GM19328 (cell line): ENCODE data around the gene RNF128.
"Not testable (repeated sequence)": the region's sequence is repeated elsewhere in the genome, so short reads cannot be mapped to it uniquely, and the experiment has no call there.

ENCODE experiments used
- ATAC-seq: cut with Tn5 transposase; IDR thresholded peaks from one replicate; pipeline ENCODE4 v1.9.1; 2021; ENCODE audit warnings: mild to moderate bottlenecking, moderate library complexity; ENCODE audit not compliant: unreplicated experiment

RNF128 gene

DNA sequence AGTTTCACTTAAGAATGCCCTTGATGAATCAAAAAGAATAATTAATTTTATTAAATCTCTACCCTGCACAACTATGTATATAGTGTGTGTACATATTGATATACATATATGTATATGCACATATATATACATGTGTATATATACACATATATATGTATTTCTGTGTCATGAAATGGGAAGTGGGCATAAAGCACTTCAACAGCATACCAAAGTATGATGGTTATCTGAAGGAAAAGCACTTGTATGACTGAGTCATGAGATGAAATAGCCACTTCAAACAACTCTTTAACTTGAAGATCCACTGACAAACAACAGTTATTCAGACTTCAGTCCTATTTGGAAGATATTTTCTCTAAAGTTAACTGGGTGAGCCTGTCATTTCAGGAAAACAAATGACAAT, 16.3 kb downstream of the RNF128 start:
- no peak for ATAC-seq

DNA sequence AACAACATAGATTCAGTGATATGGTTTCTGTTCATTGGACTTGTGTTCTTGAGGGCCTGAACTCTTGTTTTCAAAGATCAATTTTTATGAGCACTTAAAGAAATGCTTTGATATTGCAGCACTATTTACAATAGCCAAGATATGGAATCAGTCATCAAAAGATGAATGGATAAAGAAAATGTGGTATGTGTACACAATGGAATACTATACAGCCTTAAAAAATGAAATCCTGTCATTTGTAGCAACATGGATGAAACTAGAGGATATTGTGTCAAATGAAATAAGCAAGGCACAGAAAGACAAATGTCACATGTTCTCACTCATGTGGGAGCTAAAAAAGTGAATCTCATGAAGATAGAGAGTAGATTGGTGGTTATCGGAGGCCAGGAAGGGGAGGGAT, 21.9 kb downstream of the RNF128 start:
- no peak for ATAC-seq

DNA sequence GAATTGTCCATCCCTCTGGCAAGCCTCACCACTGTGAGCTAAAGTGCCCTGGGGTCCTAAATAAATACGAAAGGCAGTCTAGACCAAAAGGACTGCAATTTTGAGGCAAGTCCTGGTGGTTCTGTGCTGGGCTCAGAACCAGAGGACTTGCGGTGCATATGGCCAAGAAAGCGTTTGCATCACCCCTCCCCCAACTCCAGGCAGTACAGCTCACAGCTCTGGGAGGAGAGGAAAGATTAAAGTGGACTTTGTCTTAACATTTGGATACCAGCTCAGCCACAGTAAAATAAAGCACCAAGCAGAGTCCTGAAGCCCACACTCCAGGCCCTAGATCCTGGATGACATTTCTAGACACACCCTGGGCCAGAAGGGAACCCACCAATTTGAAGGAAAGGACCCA, 24.9 kb downstream of the RNF128 start:
- no peak for ATAC-seq

DNA sequence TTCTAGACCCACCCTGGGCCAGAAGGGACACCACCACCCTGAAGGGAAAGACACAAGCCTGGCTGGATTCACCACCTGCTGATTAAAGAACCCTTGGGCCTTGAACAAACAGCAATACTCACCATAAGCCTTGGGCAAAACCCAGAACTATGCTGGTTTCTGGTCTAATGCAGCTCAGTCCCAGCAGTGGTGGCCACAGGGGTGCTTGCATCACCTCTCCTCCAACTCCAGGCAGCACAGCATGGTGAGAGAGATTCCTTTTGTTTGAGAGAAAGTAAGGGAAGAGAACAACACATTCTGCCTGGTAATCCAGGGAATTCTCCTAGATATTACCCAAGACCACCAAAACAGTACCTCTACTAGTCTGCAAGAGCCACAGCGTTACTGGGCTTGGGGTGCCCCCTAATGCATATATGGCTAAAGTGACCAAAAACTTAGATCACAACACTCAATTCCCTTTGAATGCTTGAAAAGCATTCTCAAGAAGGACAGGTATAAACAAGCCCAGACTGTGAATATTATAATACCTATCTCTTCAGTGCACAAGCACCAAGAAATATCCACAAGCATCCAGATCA, 25.7 kb downstream of the RNF128 start:
- ATAC-seq = no peak

DNA sequence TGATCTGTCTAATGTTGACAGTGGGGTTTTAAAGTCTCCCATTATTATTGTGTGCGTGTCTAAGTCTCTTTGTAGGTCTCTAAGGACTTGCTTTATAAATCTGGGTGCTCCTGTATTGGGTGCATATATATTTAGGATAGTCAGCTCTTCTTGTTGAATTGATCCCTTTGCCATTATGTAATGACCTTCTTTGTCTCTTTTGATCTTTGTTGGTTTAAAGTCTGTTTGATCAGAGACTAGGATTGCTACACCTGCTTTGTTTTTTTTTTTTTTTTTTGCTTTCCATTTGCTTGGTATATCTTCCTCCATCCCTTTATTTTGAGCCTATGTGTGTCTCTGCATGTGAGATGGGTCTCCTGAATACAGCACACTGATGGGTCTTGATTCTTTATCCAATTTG, 42.8 kb downstream of the RNF128 start:
- ATAC-seq = not testable (repeated sequence)

DNA sequence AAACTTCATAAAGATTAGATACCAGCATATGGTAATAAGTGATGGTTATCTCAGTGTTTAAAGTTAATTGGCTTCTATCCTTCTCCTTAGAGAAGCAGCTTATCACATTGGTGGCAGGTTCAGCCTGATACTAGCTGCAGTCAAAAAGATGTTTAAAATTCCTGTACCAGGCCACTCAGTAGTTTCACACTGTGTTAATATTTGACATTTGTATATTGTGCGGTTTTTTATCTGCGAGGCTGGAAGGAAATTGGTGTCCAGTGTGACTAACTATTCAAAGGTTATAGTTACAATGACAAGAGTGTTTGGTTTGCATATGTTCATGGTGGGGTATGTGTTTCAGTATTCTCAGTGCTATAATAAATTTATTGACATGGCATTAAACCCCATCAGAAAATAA, 48.5 kb downstream of the RNF128 start:
- no peak for ATAC-seq

DNA sequence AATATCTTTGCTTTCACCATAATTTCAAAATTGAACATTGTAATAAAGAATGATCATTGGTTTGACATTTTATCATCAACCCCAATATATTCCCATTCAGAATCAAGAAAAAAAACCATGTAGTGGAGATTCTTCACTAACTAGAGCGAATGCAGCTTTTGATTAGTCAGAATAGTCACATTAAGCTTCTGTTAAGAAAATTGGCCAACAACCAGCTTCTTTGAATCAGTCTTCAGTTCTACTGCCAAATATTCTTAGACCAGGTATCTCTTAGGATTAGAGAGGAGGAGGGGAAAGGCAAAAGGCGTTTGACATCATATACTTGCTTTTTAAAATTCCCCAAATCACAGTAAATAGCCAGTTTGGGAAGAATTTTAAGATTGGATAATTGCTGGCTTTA, 53.8 kb downstream of the RNF128 start:
- ATAC-seq = no peak

DNA sequence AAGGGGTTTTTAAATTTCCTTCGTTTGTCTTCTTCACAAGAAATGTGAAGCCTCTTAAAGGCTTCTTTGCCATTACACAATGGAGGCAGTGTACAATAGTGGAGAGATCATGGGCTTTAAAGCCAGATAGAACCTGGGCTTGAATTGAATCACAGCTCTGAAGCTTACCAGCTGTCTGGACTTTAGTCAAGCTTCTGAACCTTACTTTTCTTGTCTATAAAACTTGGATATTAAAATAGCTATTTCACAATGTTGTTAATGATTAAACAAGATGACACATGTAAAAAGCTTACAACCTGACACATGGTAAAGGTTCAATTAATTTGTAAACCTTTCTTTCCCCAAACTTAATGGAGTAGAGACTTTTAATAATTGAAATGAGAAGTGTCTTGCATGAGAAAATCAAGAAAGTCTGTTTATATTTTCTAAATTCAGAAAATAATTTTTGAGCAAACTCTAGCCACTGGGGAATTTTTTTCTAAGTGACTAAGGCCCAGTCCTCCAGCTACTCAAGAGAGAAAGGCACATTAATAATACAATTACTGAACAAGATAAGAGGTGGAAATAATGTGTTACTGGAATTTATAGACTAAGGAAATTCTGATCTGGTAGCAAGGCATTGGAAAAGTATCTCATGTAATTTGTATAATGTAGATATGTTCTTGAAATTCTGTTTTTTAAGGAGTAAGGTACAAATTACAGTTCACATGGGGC, 54.3 kb downstream of the RNF128 start:
- no peak for ATAC-seq

DNA sequence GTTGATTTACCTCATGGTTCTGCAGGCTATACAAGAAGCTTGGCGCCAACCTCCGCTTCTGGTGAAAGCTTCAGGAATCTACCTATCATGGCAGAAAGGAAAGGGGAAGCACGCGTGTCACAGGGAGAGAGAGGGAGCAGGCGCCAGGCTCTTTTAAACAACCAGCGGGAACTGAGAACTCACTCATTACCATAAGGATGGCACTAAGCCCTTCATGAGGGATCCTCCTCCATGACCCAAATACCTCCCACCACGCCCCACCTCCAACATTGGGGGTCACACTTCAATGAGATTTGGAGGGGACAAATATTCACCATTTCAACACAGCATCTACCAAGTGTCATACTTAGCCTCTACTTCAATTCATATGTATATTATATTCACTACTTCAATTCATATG, 57.2 kb downstream of the RNF128 start:
- no peak for ATAC-seq

DNA sequence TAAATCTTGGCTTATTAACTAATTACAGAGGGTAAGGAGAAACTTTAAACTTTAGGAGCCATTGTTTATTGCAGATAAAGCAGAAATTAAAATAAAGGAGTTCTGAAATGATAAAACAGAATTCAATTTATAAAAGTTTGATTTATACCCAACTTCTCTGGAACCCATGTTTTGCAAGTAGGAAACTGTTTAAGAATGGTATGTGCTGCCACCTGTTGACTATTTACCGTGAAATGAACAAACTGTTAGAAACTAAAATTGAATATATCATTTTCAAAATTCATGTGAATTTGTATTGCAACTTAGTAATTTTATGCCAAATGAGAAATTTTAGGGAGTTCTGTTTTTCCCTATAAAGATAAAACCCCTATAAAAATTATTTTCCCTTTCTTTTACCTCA, 65.0 kb downstream of the RNF128 start:
- ATAC-seq = no peak

DNA sequence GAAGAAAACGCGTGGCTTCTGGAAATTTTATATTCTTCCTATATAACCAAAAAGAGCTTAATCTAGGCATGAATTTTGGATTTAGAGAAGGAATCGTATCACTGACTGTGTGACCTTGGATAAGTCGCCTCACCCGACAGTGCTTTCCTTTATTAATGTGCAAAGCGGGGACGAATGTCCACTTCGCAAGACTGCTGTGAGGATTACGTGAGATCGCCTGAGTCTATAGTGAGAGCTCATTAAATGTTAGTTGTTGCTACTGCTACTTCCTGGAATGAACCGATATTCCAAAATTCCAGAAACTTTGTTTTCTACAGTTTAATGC, 75.5 kb downstream of the RNF128 start:
- ATAC-seq = peak; percentile 34

DNA sequence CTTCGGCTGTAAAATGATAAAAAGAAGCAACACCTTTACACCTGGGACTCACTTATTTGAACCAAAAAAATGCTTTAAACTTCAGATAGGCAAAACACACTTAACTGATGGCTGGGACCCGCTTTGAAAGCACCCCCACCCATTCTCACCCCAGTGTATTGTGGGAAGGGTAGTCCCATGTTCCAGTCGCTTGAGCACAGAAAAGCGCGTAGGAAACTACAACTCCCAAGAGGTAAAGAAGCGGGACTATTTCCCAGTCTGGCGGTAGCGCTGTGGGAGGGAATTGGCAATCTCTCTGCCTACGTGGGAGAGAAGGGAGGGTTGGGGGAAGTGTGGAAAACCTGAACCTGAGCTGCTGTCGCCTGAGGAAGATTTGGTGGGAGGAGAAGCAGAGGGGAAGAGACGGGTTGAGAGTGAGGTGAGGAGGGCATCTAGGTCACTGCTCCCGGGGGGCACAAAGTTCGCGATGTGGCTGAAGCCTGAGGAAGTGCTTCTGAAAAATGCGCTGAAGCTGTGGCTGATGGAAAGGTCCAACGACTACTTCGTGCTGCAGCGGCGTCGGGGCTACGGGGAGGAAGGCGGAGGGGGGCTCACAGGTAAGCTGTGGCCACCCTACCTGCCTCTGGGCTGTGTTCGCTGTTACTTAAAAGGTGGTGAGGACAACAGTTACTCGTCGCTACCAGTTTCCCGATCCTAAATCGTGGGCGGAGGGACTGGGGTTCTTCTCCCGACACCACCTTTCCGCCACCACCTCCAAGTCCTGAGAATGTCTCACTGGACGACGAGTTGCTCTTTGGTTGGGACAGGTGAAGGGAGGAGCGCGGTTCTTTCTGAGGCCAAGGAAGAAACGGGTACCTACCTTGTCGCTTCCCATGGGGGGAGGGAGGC, 76.1 kb downstream of the RNF128 start, which contains the start of gene TBC1D8B:
Gene TBC1D8B (plus strand): TSS at position 286 of the 888 bp plus-strand sequence. CDS start 181 bp downstream, at position 467.
- ATAC-seq = peak; percentile 91

DNA sequence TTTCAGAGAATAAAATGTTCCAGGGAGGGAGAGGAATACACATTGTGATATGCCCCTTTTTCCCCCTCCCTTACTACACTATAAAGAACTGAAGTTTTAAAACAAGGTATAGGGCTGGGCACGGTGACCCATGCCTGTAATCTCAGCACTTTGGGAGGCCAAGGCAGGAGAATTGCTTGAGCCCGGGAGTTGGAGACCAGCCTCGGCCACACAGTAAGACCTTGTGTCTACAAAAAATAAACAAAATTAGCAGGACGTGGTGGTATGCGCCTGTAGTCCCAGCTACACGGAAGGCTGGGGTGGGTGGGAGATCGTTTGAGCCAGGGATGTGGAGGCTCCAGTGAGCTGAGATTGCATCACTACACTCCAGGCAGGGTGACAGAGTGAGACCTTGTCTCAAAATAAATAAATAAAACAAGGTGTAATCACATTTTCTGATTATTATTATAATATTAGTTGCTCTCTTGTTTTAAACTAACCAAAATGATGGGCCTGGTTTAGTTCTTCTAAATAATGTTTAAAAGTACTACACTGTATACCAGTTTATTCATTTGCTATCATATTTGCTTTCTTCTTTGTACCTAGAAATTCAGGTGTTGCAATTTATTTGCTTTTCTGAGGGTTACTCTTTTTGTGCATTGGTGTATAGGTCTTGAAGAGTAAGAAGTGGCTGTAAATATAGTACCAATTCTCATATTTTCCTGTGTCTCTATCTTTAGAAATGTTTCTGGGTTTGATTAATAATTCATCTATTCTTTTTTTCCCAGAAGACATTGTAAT, 84.8 kb downstream of the RNF128 start:
- no peak for ATAC-seq

DNA sequence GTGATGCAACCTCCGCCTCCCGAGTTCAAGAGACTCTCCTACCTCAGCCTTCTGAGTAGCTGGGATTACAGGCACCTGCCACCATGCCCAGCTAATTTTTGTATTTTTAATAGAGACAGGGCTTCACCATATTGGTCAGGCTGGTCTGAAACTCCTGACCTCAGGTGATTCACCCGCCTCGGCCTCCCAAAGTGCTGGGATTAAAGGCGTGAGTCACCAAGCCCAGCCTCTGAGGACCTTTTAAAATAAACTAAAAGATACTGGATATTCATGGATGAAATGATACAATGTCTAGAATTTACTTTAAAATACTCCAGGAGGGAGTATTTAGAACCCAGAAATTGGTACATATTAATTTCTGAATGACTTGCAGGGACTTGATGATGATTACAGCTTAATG, 86.4 kb downstream of the RNF128 start:
- not testable (repeated sequence) for ATAC-seq

DNA sequence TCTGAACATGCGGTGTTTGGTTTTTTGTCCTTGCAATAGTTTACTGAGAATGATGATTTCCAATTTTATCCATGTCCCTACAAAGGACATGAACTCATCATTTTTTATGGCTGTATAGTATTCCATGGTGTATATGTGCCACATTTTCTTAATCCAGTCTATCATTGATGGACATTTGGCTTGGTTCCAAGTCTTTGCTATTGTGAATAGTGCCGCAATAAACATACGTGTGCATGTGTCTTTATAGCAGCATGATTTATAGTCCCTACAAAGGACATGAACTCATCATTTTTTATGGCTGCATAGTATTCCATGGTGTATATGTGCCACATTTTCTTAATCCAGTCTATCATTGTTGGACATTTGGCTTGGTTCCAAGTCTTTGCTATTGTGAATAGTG, 87.6 kb downstream of the RNF128 start:
- not testable (repeated sequence) for ATAC-seq
